Measurements from ENCODE around the gene PEAR1. TPM values are rescaled to one million over a fixed set of nuclear protein-coding genes. Genes with fewer than 3 reads are reported as not detected.

PEAR1 gene
- total and polyA plus RNA-seq, 2 of the 4 experiments (the other 2 are of a cell fraction): 2.0 to 44.4 TPM

DNA sequence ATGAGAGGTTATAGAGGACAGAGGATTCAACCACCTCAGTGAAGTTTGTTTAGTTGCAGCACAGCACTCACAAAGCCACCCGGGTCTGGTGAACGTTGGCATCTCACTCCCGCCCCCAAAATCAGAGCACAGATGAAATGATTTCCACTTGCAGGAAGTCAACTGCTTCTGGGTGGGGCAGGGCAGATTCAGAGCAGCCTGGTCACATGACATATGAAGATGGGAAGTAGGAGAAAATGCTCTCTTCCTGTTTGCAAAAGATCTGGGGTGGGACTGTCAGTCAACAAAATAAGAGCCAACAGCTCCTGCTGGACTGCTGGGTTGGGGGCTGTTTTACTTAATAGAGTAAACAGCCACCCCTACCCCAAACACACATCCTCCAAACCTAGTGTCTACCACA is 70.1 kb downstream of the PEAR1 start:
- Histone ChIP-seq H4K5ac (ENCODE audit: low read depth, low read length) (no peak overlapping the region), H3K4ac (ENCODE audit: low read depth, low read length) (no peak overlapping the region), H2BK20ac (ENCODE audit: low read depth, low read length) (no peak overlapping the region), H3K36me3 (ENCODE audit: control insufficient read depth, insufficient read depth, low read length) (peaks cover 42% of the 10 kb centered on the region), H3K4me3 (ENCODE audit: insufficient read depth, low read depth, low read length) (no peak overlapping the region), H2BK120ac (ENCODE audit: low read depth, low read length) (no peak overlapping the region), H4K91ac (ENCODE audit: insufficient read depth, low read depth, low read length) (no peak overlapping the region), H3K14ac (replicated peaks; ENCODE audit: low read depth, low read length) (no peak overlapping the region), H3K9me1 (ENCODE audit: insufficient read depth, low read length) (peaks cover 5% of the 10 kb centered on the region; the same call in 1 of the 2 replicates), H2AK5ac (ENCODE audit: low read depth, low read length) (no peak overlapping the region), H3K27ac (ENCODE audit: insufficient read depth, low read length) (no peak overlapping the region), H2AFZ (replicated peaks; ENCODE audit: low read length, poor library complexity) (no peak overlapping the region), H3K4me1 (ENCODE audit: control insufficient read depth, insufficient read depth, low read length) (peaks cover 4% of the 10 kb centered on the region), H3K18ac (ENCODE audit: low read depth, low read length) (no peak overlapping the region), H3K9me3 (ENCODE audit: control insufficient read depth, insufficient read depth, low read length) (no peaks in the 10 kb centered on the region), H2BK5ac (ENCODE audit: low read depth, low read length, poor library complexity, severe bottlenecking) (no peak overlapping the region), H3K79me1 (ENCODE audit: low read depth in 1 of 2, low read length in 2 of 2) (no peaks in the 10 kb centered on the region; a peak in 1 of 4 replicates), H4K20me1 (ENCODE audit: insufficient read depth, low read length) (no peaks in the 10 kb centered on the region), H3K23ac (ENCODE audit: low read depth, low read length) (no peak overlapping the region), H3K56ac (ENCODE audit: extremely low read depth, insufficient read depth, low read length) (no peak overlapping the region), H3K4me2 (ENCODE audit: low read depth, low read length) (no peak overlapping the region), H3K27me3 (ENCODE audit: control insufficient read depth, insufficient read depth, low read length) (no peaks in the 10 kb centered on the region), H2BK15ac (ENCODE audit: low read depth, low read length) (no peak overlapping the region), H3K9ac (ENCODE audit: low read depth, low read length) (no peak overlapping the region), H2AK9ac (replicated peaks; ENCODE audit: low read depth, low read length, poor library complexity) (no peak overlapping the region), H4K8ac (ENCODE audit: low read depth in 2 of 2, low read length in 2 of 2) (no peak overlapping the region)
- no peak for DNase-seq
- WGBS, 2 experiments (ENCODE audit: extremely low coverage in 2 of 2, insufficient read length in 1 of 2): 83% methylated on average over 3 of the region's 3 CpGs; no CpG with 5 or more reads in 1 of the 2 experiments
- dilution Hi-C loops (cut with HindIII; ENCODE audit: low sequenced_read_pairs, unreplicated experiment) (no loop called here), in situ Hi-C loops (cut with MboI; ENCODE audit: low sequenced_read_pairs) (no loop called here), intact Hi-C loops (cut with micrococcal nuclease) (no loop called here)
- POLR2A ChIA-PET (ENCODE audit: unreplicated experiment): no interaction called here
- CTCF ChIA-PET: no interaction called here
- TF ChIP-seq RFX5 (IDR thresholded peaks at IDR 0.05; ENCODE audit: low read depth, low read length): no peak
- no TSS peak for BruUV-seq (replicated peaks)
- no peak for ATAC-seq (ENCODE audit: low read depth)

All from IMR-90 (cell line).